HCT116 (cell line): ENCODE measurements around the gene PPP2R5B.

Source experiments
- CTCF ChIP-seq, 3 experiments: fragments of 200-600 bp in 1 of 3; sonication (generic) in 1 of 3; IDR thresholded peaks in 2 of 3; conservative IDR thresholded peaks in 1 of 3; 2 replicates each; pipeline ENCODE4 v1.5.1; 2012 to 2017; ENCODE audit warnings: low read depth in 2 of 3, low read length in 2 of 3, antibody characterized with exemption in 1 of 3, borderline replicate concordance in 1 of 3, control low read depth in 1 of 3, mild to moderate bottlenecking in 1 of 3, mixed read lengths in 1 of 3, mixed run types in 1 of 3, moderate library complexity in 1 of 3; ENCODE audit not compliant: insufficient read depth in 1 of 3
- EZH2 ChIP-seq: fragments of 200-600 bp; sonication (generic); IDR thresholded peaks from 2 replicates; pipeline ENCODE4 v1.6.1; 2017; ENCODE audit warnings: antibody characterized with exemption, mixed run types
- POLR2A ChIP-seq: IDR thresholded peaks from 2 replicates; pipeline ENCODE4 v1.7.0; 2011; ENCODE audit warnings: borderline replicate concordance; ENCODE audit not compliant: insufficient read depth, insufficient read length; ENCODE audit errors: extremely low read depth
- POLR2AphosphoS5 ChIP-seq: IDR thresholded peaks from 2 replicates; pipeline ENCODE4 v1.6.1; 2011; ENCODE audit warnings: mild to moderate bottlenecking, low read depth, low read length, moderate library complexity
- SP1 ChIP-seq: IDR thresholded peaks from 2 replicates; pipeline ENCODE4 v1.6.1; 2012; ENCODE audit warnings: low read depth
- TF ChIP-seq, protein P1 (sequence below): IDR thresholded peaks from 2 replicates; pipeline ENCODE4 v1.6.1; 2012; ENCODE audit warnings: low read depth

- no peak for TF ChIP-seq CTCF (IDR thresholded peaks at IDR 0.05 in 2 of 3, conservative IDR thresholded peaks at IDR 0.05 in 1 of 3; ENCODE audit: borderline replicate concordance in 1 of 3, insufficient read depth in 1 of 3, low read depth in 2 of 3, low read length in 2 of 3)
- TF ChIP-seq POLR2A = no peak
- no peak for TF ChIP-seq EZH2
- no peak for TF ChIP-seq POLR2AphosphoS5
- TF ChIP-seq, protein P1, sequence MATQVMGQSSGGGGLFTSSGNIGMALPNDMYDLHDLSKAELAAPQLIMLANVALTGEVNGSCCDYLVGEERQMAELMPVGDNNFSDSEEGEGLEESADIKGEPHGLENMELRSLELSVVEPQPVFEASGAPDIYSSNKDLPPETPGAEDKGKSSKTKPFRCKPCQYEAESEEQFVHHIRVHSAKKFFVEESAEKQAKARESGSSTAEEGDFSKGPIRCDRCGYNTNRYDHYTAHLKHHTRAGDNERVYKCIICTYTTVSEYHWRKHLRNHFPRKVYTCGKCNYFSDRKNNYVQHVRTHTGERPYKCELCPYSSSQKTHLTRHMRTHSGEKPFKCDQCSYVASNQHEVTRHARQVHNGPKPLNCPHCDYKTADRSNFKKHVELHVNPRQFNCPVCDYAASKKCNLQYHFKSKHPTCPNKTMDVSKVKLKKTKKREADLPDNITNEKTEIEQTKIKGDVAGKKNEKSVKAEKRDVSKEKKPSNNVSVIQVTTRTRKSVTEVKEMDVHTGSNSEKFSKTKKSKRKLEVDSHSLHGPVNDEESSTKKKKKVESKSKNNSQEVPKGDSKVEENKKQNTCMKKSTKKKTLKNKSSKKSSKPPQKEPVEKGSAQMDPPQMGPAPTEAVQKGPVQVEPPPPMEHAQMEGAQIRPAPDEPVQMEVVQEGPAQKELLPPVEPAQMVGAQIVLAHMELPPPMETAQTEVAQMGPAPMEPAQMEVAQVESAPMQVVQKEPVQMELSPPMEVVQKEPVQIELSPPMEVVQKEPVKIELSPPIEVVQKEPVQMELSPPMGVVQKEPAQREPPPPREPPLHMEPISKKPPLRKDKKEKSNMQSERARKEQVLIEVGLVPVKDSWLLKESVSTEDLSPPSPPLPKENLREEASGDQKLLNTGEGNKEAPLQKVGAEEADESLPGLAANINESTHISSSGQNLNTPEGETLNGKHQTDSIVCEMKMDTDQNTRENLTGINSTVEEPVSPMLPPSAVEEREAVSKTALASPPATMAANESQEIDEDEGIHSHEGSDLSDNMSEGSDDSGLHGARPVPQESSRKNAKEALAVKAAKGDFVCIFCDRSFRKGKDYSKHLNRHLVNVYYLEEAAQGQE = no peak
- no peak for TF ChIP-seq SP1
These were observed 31.7 kb upstream of the PPP2R5B start for GRCh38 chr11:64892838-64893193.
